Astrocyte of the cerebellum (primary cell): ENCODE results near the gene PTRHD1.

Experiments
- DNase-seq: peaks from one replicate; pipeline ENCODE4 v3.0.0-alpha.2; 2011; ENCODE audit warnings: low read depth
- H3K4me3 ChIP-seq: 2 replicates; pipeline ENCODE4 v1.5.1; 2011; ENCODE audit warnings: mild to moderate bottlenecking, low read depth, low read length, moderate library complexity
- CTCF ChIP-seq: IDR thresholded peaks from 2 replicates; pipeline ENCODE4 v1.5.1; 2012; ENCODE audit warnings: low read length, low read depth, moderate library complexity, mild to moderate bottlenecking; ENCODE audit errors: missing control alignments
- in situ Hi-C: cut with HindIII; loops from 2 replicates; pipeline ENCODE4 v1.10.0; 2017; ENCODE audit warnings: low sequenced_read_pairs

Gene PTRHD1

GRCh38 chr2:24762518-24762917 lies 30.7 kb downstream of the PTRHD1 start:
- no peak for TF ChIP-seq CTCF
- no peak overlapping the region for H3K4me3 ChIP-seq
- in situ Hi-C loops: no loop called here
- DNase-seq: no peak

- DNase-seq: no peak
- in situ Hi-C loops: no loop called here
- no peak for TF ChIP-seq CTCF
- H3K4me3 ChIP-seq: no peak overlapping the region
Measured at GRCh38 chr2:24761866-24762265, 31.3 kb downstream of the PTRHD1 start.

GRCh38 chr2:24756789-24757188 lies 36.4 kb downstream of the PTRHD1 start:
- DNase-seq: no peak
- in situ Hi-C loops: no loop called here
- H3K4me3 ChIP-seq: no peak overlapping the region
- no peak for TF ChIP-seq CTCF

GRCh38 chr2:24754985-24755705 lies 38.0 kb downstream of the PTRHD1 start:
- no peak for TF ChIP-seq CTCF

GRCh38 chr2:24749069-24749691 lies 44.0 kb downstream of the PTRHD1 start:
- DNase-seq: no peak
- in situ Hi-C loops: no loop called here
- no peak for TF ChIP-seq CTCF
- no peak overlapping the region for H3K4me3 ChIP-seq

More at GRCh38 chr2:24754985-24755705, 38.0 kb downstream of the PTRHD1 start:
- in situ Hi-C loops: no loop called here
- DNase-seq: no peak
- no peak overlapping the region for H3K4me3 ChIP-seq

GRCh38 chr2:24747299-24747698 lies 45.9 kb downstream of the PTRHD1 start:
- no peak for TF ChIP-seq CTCF
- no peak overlapping the region for H3K4me3 ChIP-seq
- in situ Hi-C loops: no loop called here
- DNase-seq: no peak
